ENCODE results near the gene PGAP6. TPM values are rescaled to one million over a fixed set of nuclear protein-coding genes. Genes with fewer than 3 reads are reported as not detected.

Gene PGAP6
- polyA plus RNA-seq, 1 of the 3 experiments (the other 2 are of a cell fraction), result 133 TPM

DNA sequence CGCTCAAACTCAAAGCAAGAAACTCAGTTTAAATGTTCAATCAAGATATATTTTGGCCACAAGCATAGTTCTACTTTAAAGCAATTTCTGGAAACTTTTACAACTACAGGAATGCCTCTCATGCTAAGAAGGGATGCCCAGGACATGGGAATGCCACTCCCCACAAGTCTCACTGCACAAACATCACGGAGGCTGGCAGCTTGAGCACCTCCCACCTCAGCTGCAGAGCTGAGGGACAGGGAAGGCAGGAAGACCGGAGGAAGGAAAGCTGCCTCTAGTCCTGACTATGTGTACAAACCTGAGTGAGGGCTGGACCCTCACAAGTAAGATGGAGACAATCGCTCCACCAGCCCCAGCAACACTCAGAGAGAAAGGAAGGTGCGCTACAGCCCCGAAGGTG is 34.6 kb downstream of the PGAP6 start:
- H3K27me3 ChIP-seq (ENCODE audit: insufficient read depth), result no peaks in the 10 kb centered on the region
- 100% methylated on average over 6 of the region's 6 CpGs for WGBS (ENCODE audit: low lambda C conversion rate)
- no peak overlapping the region for H3K4me2 ChIP-seq
- H3K4me1 ChIP-seq (ENCODE audit: control insufficient read depth in 1 of 2, insufficient read depth in 2 of 2, low read depth in 1 of 2, low read length in 1 of 2), result peaks cover 0 to 9% of the 10 kb centered on the region in 2 experiments; a peak in 2 of 4 replicates
- DNase-seq, result no peak
- H3K9ac ChIP-seq, result no peak overlapping the region
- no peak overlapping the region for H3K4me3 ChIP-seq (ENCODE audit: low read depth in 2 of 2, low read length in 1 of 2)
- peaks cover 84% of the 10 kb centered on the region for H4K20me1 ChIP-seq (ENCODE audit: insufficient read depth)
- CTCF ChIA-PET, result no interaction called here
- H3K36me3 ChIP-seq (replicated peaks in 1 of 2; ENCODE audit: control insufficient read depth in 1 of 2, insufficient read depth in 2 of 2, low read length in 1 of 2), result peaks cover 15 to 26% of the 10 kb centered on the region in 2 experiments
- H3K27ac ChIP-seq (ENCODE audit: low read depth in 2 of 2, low read length in 1 of 2), result no peak overlapping the region; a peak in 1 of 4 replicates
- POLR2A ChIA-PET, result no interaction called here
- TF ChIP-seq YY1 (IDR thresholded peaks at IDR 0.05; ENCODE audit: low read depth) (no peak), RXRA (IDR thresholded peaks at IDR 0.05; ENCODE audit: borderline replicate concordance, low read depth) (no peak), MXI1 (IDR thresholded peaks at IDR 0.05; ENCODE audit: low read depth, low read length) (no peak), GABPA (IDR thresholded peaks at IDR 0.05; ENCODE audit: low read depth) (no peak), FOSL2 (IDR thresholded peaks at IDR 0.05; ENCODE audit: borderline replicate concordance, low read depth) (no peak), MEF2A (IDR thresholded peaks at IDR 0.05; ENCODE audit: borderline replicate concordance, low read depth) (no peak), FOXJ3 (CRISPR knock-in tag; IDR thresholded peaks at IDR 0.05) (no peak), ELF1 (IDR thresholded peaks at IDR 0.05) (no peak), RCOR1 (IDR thresholded peaks at IDR 0.05; ENCODE audit: low read length) (no peak), RFX5 (IDR thresholded peaks at IDR 0.05; ENCODE audit: low read length) (no peak), FOXM1 (IDR thresholded peaks at IDR 0.05; ENCODE audit: low read depth) (no peak), JUND (IDR thresholded peaks at IDR 0.05) (no peak), TEAD4 (IDR thresholded peaks at IDR 0.05; ENCODE audit: borderline replicate concordance, insufficient read depth) (no peak)
- TF ChIP-seq, protein P1, sequence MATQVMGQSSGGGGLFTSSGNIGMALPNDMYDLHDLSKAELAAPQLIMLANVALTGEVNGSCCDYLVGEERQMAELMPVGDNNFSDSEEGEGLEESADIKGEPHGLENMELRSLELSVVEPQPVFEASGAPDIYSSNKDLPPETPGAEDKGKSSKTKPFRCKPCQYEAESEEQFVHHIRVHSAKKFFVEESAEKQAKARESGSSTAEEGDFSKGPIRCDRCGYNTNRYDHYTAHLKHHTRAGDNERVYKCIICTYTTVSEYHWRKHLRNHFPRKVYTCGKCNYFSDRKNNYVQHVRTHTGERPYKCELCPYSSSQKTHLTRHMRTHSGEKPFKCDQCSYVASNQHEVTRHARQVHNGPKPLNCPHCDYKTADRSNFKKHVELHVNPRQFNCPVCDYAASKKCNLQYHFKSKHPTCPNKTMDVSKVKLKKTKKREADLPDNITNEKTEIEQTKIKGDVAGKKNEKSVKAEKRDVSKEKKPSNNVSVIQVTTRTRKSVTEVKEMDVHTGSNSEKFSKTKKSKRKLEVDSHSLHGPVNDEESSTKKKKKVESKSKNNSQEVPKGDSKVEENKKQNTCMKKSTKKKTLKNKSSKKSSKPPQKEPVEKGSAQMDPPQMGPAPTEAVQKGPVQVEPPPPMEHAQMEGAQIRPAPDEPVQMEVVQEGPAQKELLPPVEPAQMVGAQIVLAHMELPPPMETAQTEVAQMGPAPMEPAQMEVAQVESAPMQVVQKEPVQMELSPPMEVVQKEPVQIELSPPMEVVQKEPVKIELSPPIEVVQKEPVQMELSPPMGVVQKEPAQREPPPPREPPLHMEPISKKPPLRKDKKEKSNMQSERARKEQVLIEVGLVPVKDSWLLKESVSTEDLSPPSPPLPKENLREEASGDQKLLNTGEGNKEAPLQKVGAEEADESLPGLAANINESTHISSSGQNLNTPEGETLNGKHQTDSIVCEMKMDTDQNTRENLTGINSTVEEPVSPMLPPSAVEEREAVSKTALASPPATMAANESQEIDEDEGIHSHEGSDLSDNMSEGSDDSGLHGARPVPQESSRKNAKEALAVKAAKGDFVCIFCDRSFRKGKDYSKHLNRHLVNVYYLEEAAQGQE (IDR thresholded peaks at IDR 0.05; ENCODE audit: low read depth, low read length), result no peak
- TF ChIP-seq, protein P2, sequence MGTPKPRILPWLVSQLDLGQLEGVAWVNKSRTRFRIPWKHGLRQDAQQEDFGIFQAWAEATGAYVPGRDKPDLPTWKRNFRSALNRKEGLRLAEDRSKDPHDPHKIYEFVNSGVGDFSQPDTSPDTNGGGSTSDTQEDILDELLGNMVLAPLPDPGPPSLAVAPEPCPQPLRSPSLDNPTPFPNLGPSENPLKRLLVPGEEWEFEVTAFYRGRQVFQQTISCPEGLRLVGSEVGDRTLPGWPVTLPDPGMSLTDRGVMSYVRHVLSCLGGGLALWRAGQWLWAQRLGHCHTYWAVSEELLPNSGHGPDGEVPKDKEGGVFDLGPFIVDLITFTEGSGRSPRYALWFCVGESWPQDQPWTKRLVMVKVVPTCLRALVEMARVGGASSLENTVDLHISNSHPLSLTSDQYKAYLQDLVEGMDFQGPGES (IDR thresholded peaks at IDR 0.05; ENCODE audit: low read depth, low read length), result no peak
- TF ChIP-seq, protein P3, sequence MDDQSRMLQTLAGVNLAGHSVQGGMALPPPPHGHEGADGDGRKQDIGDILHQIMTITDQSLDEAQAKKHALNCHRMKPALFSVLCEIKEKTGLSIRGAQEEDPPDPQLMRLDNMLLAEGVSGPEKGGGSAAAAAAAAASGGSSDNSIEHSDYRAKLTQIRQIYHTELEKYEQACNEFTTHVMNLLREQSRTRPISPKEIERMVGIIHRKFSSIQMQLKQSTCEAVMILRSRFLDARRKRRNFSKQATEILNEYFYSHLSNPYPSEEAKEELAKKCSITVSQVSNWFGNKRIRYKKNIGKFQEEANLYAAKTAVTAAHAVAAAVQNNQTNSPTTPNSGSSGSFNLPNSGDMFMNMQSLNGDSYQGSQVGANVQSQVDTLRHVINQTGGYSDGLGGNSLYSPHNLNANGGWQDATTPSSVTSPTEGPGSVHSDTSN (IDR thresholded peaks at IDR 0.05), result no peak
- no peaks in the 10 kb centered on the region for H3K9me3 ChIP-seq
- no peaks in the 10 kb centered on the region for H3K9me2 ChIP-seq
- H2AFZ ChIP-seq (ENCODE audit: low read depth), result no peak overlapping the region
- H3K79me2 ChIP-seq (ENCODE audit: insufficient read depth), result peaks cover 92% of the 10 kb centered on the region
- no peaks in the 10 kb centered on the region for H3F3A ChIP-seq (replicated peaks; ENCODE audit: insufficient read depth)

Measured in SK-N-SH (cell line).